ENCODE results near the gene FIG4. TPM values are rescaled to one million over a fixed set of nuclear protein-coding genes. Genes with fewer than 3 reads are reported as not detected.

FIG4 gene
- total and polyA plus RNA-seq, 2 of the 4 experiments (the other 2 are of a cell fraction), result 12.1 to 15.4 TPM

DNA sequence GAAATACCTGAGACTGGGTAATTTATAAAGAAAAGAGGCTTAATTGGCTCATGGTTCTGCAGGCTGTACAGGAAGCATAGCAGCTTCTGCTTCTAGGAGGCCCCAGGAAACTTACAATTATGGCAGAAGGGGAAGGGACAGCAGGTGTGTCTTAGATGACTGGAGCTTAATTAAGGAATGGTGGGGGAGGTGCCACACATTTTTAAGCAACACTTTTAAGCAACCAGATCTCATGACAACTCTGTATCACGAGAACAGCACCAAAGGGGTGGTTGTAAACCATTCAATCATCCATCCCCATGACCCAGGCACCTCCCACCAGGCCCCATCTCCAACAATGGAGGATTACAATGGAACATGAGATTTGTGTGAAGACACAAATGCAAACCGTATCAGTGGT is 26.9 kb downstream of the FIG4 start:
- H3K9me1 ChIP-seq (ENCODE audit: insufficient read depth, low read length), result peaks cover 8% of the 10 kb centered on the region; the same call in 1 of the 2 replicates
- no peak overlapping the region for H2AK9ac ChIP-seq (replicated peaks; ENCODE audit: low read depth, low read length, poor library complexity)
- H2BK5ac ChIP-seq (ENCODE audit: low read depth, low read length, poor library complexity, severe bottlenecking), result no peak overlapping the region
- H3K27ac ChIP-seq (ENCODE audit: insufficient read depth, low read length), result no peak overlapping the region
- H3K56ac ChIP-seq (ENCODE audit: extremely low read depth, insufficient read depth, low read length), result no peak overlapping the region
- no peak overlapping the region for H3K4me2 ChIP-seq (ENCODE audit: low read depth, low read length)
- no peak overlapping the region for H3K4me3 ChIP-seq (ENCODE audit: insufficient read depth, low read depth, low read length)
- no peak overlapping the region for H4K91ac ChIP-seq (ENCODE audit: insufficient read depth, low read depth, low read length)
- ATAC-seq (ENCODE audit: low read depth) (no peak), DNase-seq (no peak)
- WGBS, 2 experiments (ENCODE audit: extremely low coverage in 2 of 2, insufficient read length in 1 of 2), result no CpG with 5 or more reads among the region's 2 CpGs
- ChIA-PET POLR2A (ENCODE audit: unreplicated experiment) (no interaction called here), CTCF (no interaction called here)
- no peaks in the 10 kb centered on the region for H3K27me3 ChIP-seq (ENCODE audit: control insufficient read depth, insufficient read depth, low read length)
- intact Hi-C loops (cut with micrococcal nuclease) (no loop called here), dilution Hi-C loops (cut with HindIII; ENCODE audit: low sequenced_read_pairs, unreplicated experiment) (loop anchor here (25.0 kb wide), 1 partner anchor 319 kb away; no protein-coding TSS in a partner anchor), in situ Hi-C loops (cut with MboI; ENCODE audit: low sequenced_read_pairs) (no loop called here)
- H2AK5ac ChIP-seq (ENCODE audit: low read depth, low read length), result no peak overlapping the region
- H2AFZ ChIP-seq (replicated peaks; ENCODE audit: low read length, poor library complexity), result no peak overlapping the region
- no peaks in the 10 kb centered on the region; the same call in 1 of the 2 replicates for H3K36me3 ChIP-seq (ENCODE audit: control insufficient read depth, insufficient read depth, low read length)
- no peak overlapping the region for H3K23ac ChIP-seq (ENCODE audit: low read depth, low read length)
- H3K4ac ChIP-seq (ENCODE audit: low read depth, low read length), result no peak overlapping the region
- BruUV-seq (replicated peaks), result no TSS peak
- H3K18ac ChIP-seq (ENCODE audit: low read depth, low read length), result no peak overlapping the region
- no peak overlapping the region for H3K14ac ChIP-seq (replicated peaks; ENCODE audit: low read depth, low read length)
- H3K79me1 ChIP-seq (ENCODE audit: low read depth in 1 of 2, low read length in 2 of 2), result peaks cover 1 to 5% of the 10 kb centered on the region in 2 experiments; a peak in 2 of 4 replicates
- H3K4me1 ChIP-seq (ENCODE audit: control insufficient read depth, insufficient read depth, low read length), result no peaks in the 10 kb centered on the region
- no peak for TF ChIP-seq RCOR1 (IDR thresholded peaks at IDR 0.05; ENCODE audit: insufficient replicate concordance, low read length)
- no peak for TF ChIP-seq RFX5 (IDR thresholded peaks at IDR 0.05; ENCODE audit: low read depth, low read length)
- no peak for TF ChIP-seq SMC3 (IDR thresholded peaks at IDR 0.05; ENCODE audit: low read depth, low read length)
- TF ChIP-seq, protein P1, sequence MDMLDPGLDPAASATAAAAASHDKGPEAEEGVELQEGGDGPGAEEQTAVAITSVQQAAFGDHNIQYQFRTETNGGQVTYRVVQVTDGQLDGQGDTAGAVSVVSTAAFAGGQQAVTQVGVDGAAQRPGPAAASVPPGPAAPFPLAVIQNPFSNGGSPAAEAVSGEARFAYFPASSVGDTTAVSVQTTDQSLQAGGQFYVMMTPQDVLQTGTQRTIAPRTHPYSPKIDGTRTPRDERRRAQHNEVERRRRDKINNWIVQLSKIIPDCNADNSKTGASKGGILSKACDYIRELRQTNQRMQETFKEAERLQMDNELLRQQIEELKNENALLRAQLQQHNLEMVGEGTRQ (IDR thresholded peaks at IDR 0.05; ENCODE audit: low read depth, low read length), result no peak
- TF ChIP-seq FOS (IDR thresholded peaks at IDR 0.05; ENCODE audit: low read depth, low read length), result no peak
- TF ChIP-seq MAFK (IDR thresholded peaks at IDR 0.05; ENCODE audit: low read depth, low read length), result no peak
- no peak for TF ChIP-seq RAD21 (IDR thresholded peaks at IDR 0.05; ENCODE audit: low read length)
- TF ChIP-seq MAZ (IDR thresholded peaks at IDR 0.05; ENCODE audit: borderline replicate concordance, low read depth, low read length), result no peak
- TF ChIP-seq, protein P2, sequence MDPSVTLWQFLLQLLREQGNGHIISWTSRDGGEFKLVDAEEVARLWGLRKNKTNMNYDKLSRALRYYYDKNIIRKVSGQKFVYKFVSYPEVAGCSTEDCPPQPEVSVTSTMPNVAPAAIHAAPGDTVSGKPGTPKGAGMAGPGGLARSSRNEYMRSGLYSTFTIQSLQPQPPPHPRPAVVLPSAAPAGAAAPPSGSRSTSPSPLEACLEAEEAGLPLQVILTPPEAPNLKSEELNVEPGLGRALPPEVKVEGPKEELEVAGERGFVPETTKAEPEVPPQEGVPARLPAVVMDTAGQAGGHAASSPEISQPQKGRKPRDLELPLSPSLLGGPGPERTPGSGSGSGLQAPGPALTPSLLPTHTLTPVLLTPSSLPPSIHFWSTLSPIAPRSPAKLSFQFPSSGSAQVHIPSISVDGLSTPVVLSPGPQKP (IDR thresholded peaks at IDR 0.05; ENCODE audit: borderline replicate concordance, low read depth, low read length), result no peak
- no peak for TF ChIP-seq BHLHE40 (IDR thresholded peaks at IDR 0.05; ENCODE audit: low read depth, low read length)
- no peak for TF ChIP-seq MXI1 (IDR thresholded peaks at IDR 0.05; ENCODE audit: borderline replicate concordance, low read depth, low read length)
- no peak for TF ChIP-seq CEBPB (IDR thresholded peaks at IDR 0.05; ENCODE audit: low read depth, low read length)
- TF ChIP-seq, protein P3, sequence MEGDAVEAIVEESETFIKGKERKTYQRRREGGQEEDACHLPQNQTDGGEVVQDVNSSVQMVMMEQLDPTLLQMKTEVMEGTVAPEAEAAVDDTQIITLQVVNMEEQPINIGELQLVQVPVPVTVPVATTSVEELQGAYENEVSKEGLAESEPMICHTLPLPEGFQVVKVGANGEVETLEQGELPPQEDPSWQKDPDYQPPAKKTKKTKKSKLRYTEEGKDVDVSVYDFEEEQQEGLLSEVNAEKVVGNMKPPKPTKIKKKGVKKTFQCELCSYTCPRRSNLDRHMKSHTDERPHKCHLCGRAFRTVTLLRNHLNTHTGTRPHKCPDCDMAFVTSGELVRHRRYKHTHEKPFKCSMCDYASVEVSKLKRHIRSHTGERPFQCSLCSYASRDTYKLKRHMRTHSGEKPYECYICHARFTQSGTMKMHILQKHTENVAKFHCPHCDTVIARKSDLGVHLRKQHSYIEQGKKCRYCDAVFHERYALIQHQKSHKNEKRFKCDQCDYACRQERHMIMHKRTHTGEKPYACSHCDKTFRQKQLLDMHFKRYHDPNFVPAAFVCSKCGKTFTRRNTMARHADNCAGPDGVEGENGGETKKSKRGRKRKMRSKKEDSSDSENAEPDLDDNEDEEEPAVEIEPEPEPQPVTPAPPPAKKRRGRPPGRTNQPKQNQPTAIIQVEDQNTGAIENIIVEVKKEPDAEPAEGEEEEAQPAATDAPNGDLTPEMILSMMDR (conservative IDR thresholded peaks at IDR 0.05; ENCODE audit: low read depth, low read length), result no peak
- no peak for TF ChIP-seq NFE2L2 (IDR thresholded peaks at IDR 0.05; ENCODE audit: low read depth, low read length)
- H4K5ac ChIP-seq (ENCODE audit: low read depth, low read length), result no peak overlapping the region
- H2BK120ac ChIP-seq (ENCODE audit: low read depth, low read length), result no peak overlapping the region
- no peak overlapping the region for H2BK15ac ChIP-seq (ENCODE audit: low read depth, low read length)
- no peak overlapping the region for H2BK20ac ChIP-seq (ENCODE audit: low read depth, low read length)
- no peak overlapping the region for H3K9ac ChIP-seq (ENCODE audit: low read depth, low read length)
- H4K20me1 ChIP-seq (ENCODE audit: insufficient read depth, low read length), result no peaks in the 10 kb centered on the region
- H3K9me3 ChIP-seq (ENCODE audit: control insufficient read depth, insufficient read depth, low read length), result no peaks in the 10 kb centered on the region
- no peak overlapping the region for H4K8ac ChIP-seq (ENCODE audit: low read depth in 2 of 2, low read length in 2 of 2)
